Ovary (tissue), 9 donors: Measurements from ENCODE around the gene CHD2. TPM values are rescaled to one million over a fixed set of nuclear protein-coding genes. Genes with fewer than 3 reads are reported as not detected.

Source experiments
- DNase-seq, 5 donors: peaks; one replicate each; pipeline ENCODE4 v3.0.0-alpha.2; 2019 to 2020
- H3K27ac ChIP-seq, 2 donors: fragments of 200-600 bp; one replicate each; pipeline versions ENCODE4 v1.5.1 to v1.8.0; 2019 to 2022
- H3K27me3 ChIP-seq: fragments of 200-600 bp; one replicate; pipeline ENCODE4 v1.8.0; 2022
- H3K36me3 ChIP-seq: fragments of 200-600 bp; sonication (generic); one replicate; pipeline ENCODE4 v1.5.1; 2019
- H3K4me1 ChIP-seq: one replicate; pipeline ENCODE4 v1.8.1; 2013; ENCODE audit warnings: mild to moderate bottlenecking, moderate library complexity; ENCODE audit not compliant: insufficient read depth
- H3K4me3 ChIP-seq: fragments of 200-600 bp; sonication (generic); one replicate; pipeline ENCODE4 v1.5.1; 2017
- H3K9me3 ChIP-seq, 2 donors: fragments of 200-600 bp in 1 of 2; sonication (generic) in 1 of 2; one replicate each; pipeline versions ENCODE4 v1.5.1 to v1.8.1; 2013 to 2019; ENCODE audit warnings: mild to moderate bottlenecking in 1 of 2, moderate library complexity in 1 of 2
- CTCF ChIP-seq, 3 donors: fragments of 450-650 bp in 2 of 3; fragments of 200-600 bp in 1 of 3; IDR thresholded peaks; one replicate each; pipeline versions ENCODE4 v1.5.1 to v1.8.0; 2016 to 2022; ENCODE audit warnings: antibody characterized with exemption in 3 of 3, mild to moderate bottlenecking in 1 of 3
- EP300 ChIP-seq: sonication (generic); formaldehyde crosslinking; IDR thresholded peaks from one replicate; pipeline ENCODE4 v1.6.1; 2017; ENCODE audit warnings: antibody characterized with exemption
- POLR2A ChIP-seq: fragments of 450-650 bp; IDR thresholded peaks from one replicate; pipeline ENCODE4 v1.6.1; 2017; ENCODE audit warnings: antibody characterized with exemption, mild to moderate bottlenecking, moderate library complexity
- WGBS, 3 donors: extraction: QIAGEN DNeasy Blood & Tissue Kit in 1 of 3; methylation state at CpG; one replicate each; pipeline versions ENCODE4 v1.1.5 to v1.1.7; 2013 to 2017; 5-methylcytosine and 5-hydroxymethylcytosine counted together
- intact Hi-C, 4 donors: fragments of 100-400 bp; cut with DNase I; formaldehyde crosslinking; loops; one replicate each; pipeline versions ENCODE4 v1.11.0 to v1.15.1; 2022 to 2023
- polyA plus RNA-seq, 2 donors: library from polyadenylated mRNA; stranded (reverse); fragments of 200-250 nt in 1 of 2; fragments of 350-450 nt in 1 of 2; fragmentation: Illumina TruSeq in 1 of 2; extraction: RNeasy Lipid Tissue Mini Kit (QIAGEN cat#74804) in 1 of 2; gene quantifications; one replicate each; pipeline ENCODE4 v1.2.3, GENCODE V29; 2013 to 2014
- total RNA-seq, 7 donors: library from RNA; depleted of rRNA in 2 of 7; stranded (reverse); fragments of >200 nt in 2 of 7; fragmentation: NEBNext Ultra II Directional in 3 of 7; extraction: Animal tissue kit (Norgen Biotek cat#: 25700) in 3 of 7; gene quantifications; one replicate each; pipeline versions ENCODE4 v1.1.0 to v1.2.4, GENCODE V29; 2016 to 2023
- donor health status: DM: no; HTN: no; CAD: no; lungs with moderate emphysema.
- donor health status: DM: no; HTN: no; CAD: no.
- donor health status: Bipolar disorder and iron deficiency.
- donor health status: DM: yes; HTN: yes; CAD: no.
- donor health status: DM: no; HTN: no; CAD: no.
- donor health status: DM: yes; HTN: yes; CAD: no.

Gene CHD2
- total and polyA plus RNA-seq, 9 donors = 43.6 to 146 (median 98.2) TPM

GRCh38 chr15:92881802-92882696 is 18.1 kb upstream of the CHD2 start:
- Histone ChIP-seq H3K4me1 (peaks cover 14% of the 10 kb centered on the region), H3K27me3 (no peaks in the 10 kb centered on the region), H3K36me3 (no peaks in the 10 kb centered on the region), H3K27ac (peak overlapping the region; percentile 99 to 100), H3K4me3 (peak overlapping the region; percentile 44), H3K9me3 (no peaks in the 10 kb centered on the region)
- TF ChIP-seq CTCF (IDR thresholded peaks at IDR 0.05) (peak in 1 of 3 donors; percentile 28), EP300 (no peak), POLR2A (peak; percentile 97)
- intact Hi-C loops = loop anchor here (2.0 to 5.0 kb wide), 4 partner anchors 19 to 75 kb away; partner anchors contain the start of gene CHD2 (in 1 of the 4)
- WGBS, 3 donors = 3 to 7% (median 4%) methylated on average over 27 to 41 of the region's 41 CpGs
- DNase-seq = peak; percentile 98 to 100 (median 99)

- no peak for DNase-seq
- Histone ChIP-seq H3K27ac (peak overlapping the region; percentile 99 to 100), H3K4me3 (peak overlapping the region; percentile 82), H3K9me3 (no peaks in the 10 kb centered on the region), H3K27me3 (no peaks in the 10 kb centered on the region), H3K4me1 (peaks cover 12% of the 10 kb centered on the region), H3K36me3 (no peaks in the 10 kb centered on the region)
- WGBS, 3 donors = 0 to 1% (median 0%) methylated on average over 27 to 67 of the region's 67 CpGs
- TF ChIP-seq POLR2A = peak; percentile 93
- no peak for TF ChIP-seq EP300
- intact Hi-C loops = loop anchor here (2.0 to 5.0 kb wide), 4 partner anchors 18 to 75 kb away; partner anchors contain the start of gene CHD2 (in 1 of the 4)
These were observed 17.4 kb upstream of the CHD2 start for GRCh38 chr15:92882697-92883162.

GRCh38 chr15:92883163-92883875 is 16.8 kb upstream of the CHD2 start:
- peak overlapping the region; percentile 82 for H3K4me3 ChIP-seq
- intact Hi-C loops = loop anchor here (2.0 to 5.0 kb wide), 4 partner anchors 17 to 76 kb away; partner anchors contain the start of gene CHD2 (in 1 of the 4)
- TF ChIP-seq POLR2A (no peak), EP300 (no peak), CTCF (IDR thresholded peaks at IDR 0.05) (no peak)
- no peaks in the 10 kb centered on the region for H3K36me3 ChIP-seq
- WGBS, 3 donors = 0 to 2% (median 1%) methylated on average over 47 to 53 of the region's 53 CpGs
- no peaks in the 10 kb centered on the region for H3K9me3 ChIP-seq
- peaks cover 9% of the 10 kb centered on the region for H3K4me1 ChIP-seq
- H3K27me3 ChIP-seq = no peaks in the 10 kb centered on the region
- peak overlapping the region; percentile 99 to 100 for H3K27ac ChIP-seq
- peak; percentile 32 to 68 (median 49) for DNase-seq

- no peaks in the 10 kb centered on the region for H3K36me3 ChIP-seq
- H3K9me3 ChIP-seq = no peaks in the 10 kb centered on the region
- H3K4me1 ChIP-seq = peaks cover 6% of the 10 kb centered on the region
- peak overlapping the region; percentile 99 to 100 for H3K27ac ChIP-seq
- intact Hi-C loops = loop anchor here (2.0 to 5.0 kb wide), 4 partner anchors 17 to 77 kb away; partner anchors contain the start of gene CHD2 (in 1 of the 4)
- no peaks in the 10 kb centered on the region for H3K27me3 ChIP-seq
- TF ChIP-seq POLR2A = no peak
- DNase-seq = no peak
- peak overlapping the region; percentile 82 for H3K4me3 ChIP-seq
- 0% methylated on average over 12 of the region's 12 CpGs for WGBS, 3 donors
These were observed 16.2 kb upstream of the CHD2 start for GRCh38 chr15:92883876-92884435.
